ENCODE data around the gene ABHD12. TPM values are rescaled to one million over a fixed set of nuclear protein-coding genes. Genes with fewer than 3 reads are reported as not detected.
"Not testable (repeated sequence)": the region's sequence is repeated elsewhere in the genome, so short reads cannot be mapped to it uniquely, and the experiment has no call there.

ABHD12 gene
- total RNA-seq, 1 donor from 2014 or later: 22.6 TPM

GRCh38 chr20:25353747-25354705 lies 36.6 kb downstream of the ABHD12 start:
- DNase-seq: no peak

- DNase-seq: no peak
Observed at GRCh38 chr20:25353353-25353746, 37.3 kb downstream of the ABHD12 start.

- no peak for DNase-seq
Observed at GRCh38 chr20:25352746-25353145, 37.9 kb downstream of the ABHD12 start.

GRCh38 chr20:25351024-25351360 lies 39.6 kb downstream of the ABHD12 start:
- DNase-seq: no peak

GRCh38 chr20:25346349-25346748 lies 44.3 kb downstream of the ABHD12 start:
- DNase-seq: no peak

GRCh38 chr20:25345721-25346120 lies 44.9 kb downstream of the ABHD12 start:
- no peak for DNase-seq

GRCh38 chr20:25344634-25345033 lies 46.0 kb downstream of the ABHD12 start:
- no peak for DNase-seq

GRCh38 chr20:25341716-25342680 lies 48.6 kb downstream of the ABHD12 start:
- no peak for DNase-seq

GRCh38 chr20:25340380-25340779 lies 50.3 kb downstream of the ABHD12 start:
- no peak for DNase-seq

GRCh38 chr20:25339608-25340007 lies 51.0 kb downstream of the ABHD12 start:
- no peak for DNase-seq

- DNase-seq: no peak
Observed at GRCh38 chr20:25338112-25339023, 52.3 kb downstream of the ABHD12 start.

GRCh38 chr20:25336561-25337422 lies 53.8 kb downstream of the ABHD12 start:
- DNase-seq: no peak

GRCh38 chr20:25334972-25335371 lies 55.7 kb downstream of the ABHD12 start:
- DNase-seq: not testable (repeated sequence)

- DNase-seq: no peak
Observed at GRCh38 chr20:25328954-25329498, 61.6 kb downstream of the ABHD12 start.

GRCh38 chr20:25327521-25328235 lies 63.0 kb downstream of the ABHD12 start:
- no peak for DNase-seq

- DNase-seq: no peak
Observed at GRCh38 chr20:25325997-25326396, 64.6 kb downstream of the ABHD12 start.

GRCh38 chr20:25325073-25325472 lies 65.6 kb downstream of the ABHD12 start:
- no peak for DNase-seq

- DNase-seq: no peak
Observed at GRCh38 chr20:25324412-25324811, 66.2 kb downstream of the ABHD12 start.

- DNase-seq: no peak
Observed at GRCh38 chr20:25323496-25324246, 67.0 kb downstream of the ABHD12 start.

Data from skin of body (tissue), 2 donors.